CD4-positive, alpha-beta T cell treated with Interleukin-10 for 1 hour (primary cell): ENCODE measurements around the gene RILPL1.
"Not testable (repeated sequence)": the region's sequence is repeated elsewhere in the genome, so short reads cannot be mapped to it uniquely, and the experiment has no call there.

ENCODE experiments used
- DNase-seq: peaks from one replicate; pipeline ENCODE4 v3.0.0-alpha.2; 2020

RILPL1 gene

GRCh38 chr12:123491481-123491880, 42.0 kb downstream of the RILPL1 start:
- no peak for DNase-seq

- no peak for DNase-seq
These were observed 42.5 kb downstream of the RILPL1 start for GRCh38 chr12:123491056-123491455.

GRCh38 chr12:123490089-123490488, 43.4 kb downstream of the RILPL1 start:
- DNase-seq: no peak

- no peak for DNase-seq
These were observed 43.9 kb downstream of the RILPL1 start for GRCh38 chr12:123489580-123489979.

- no peak for DNase-seq
These were observed 44.8 kb downstream of the RILPL1 start for GRCh38 chr12:123488539-123489230.

GRCh38 chr12:123487428-123487827, 46.1 kb downstream of the RILPL1 start:
- no peak for DNase-seq

GRCh38 chr12:123485756-123486155, 47.8 kb downstream of the RILPL1 start:
- DNase-seq: no peak

- no peak for DNase-seq
These were observed 49.8 kb downstream of the RILPL1 start for GRCh38 chr12:123483602-123484248.

GRCh38 chr12:123482876-123483275, 50.6 kb downstream of the RILPL1 start:
- DNase-seq: no peak

GRCh38 chr12:123481251-123481650, 52.3 kb downstream of the RILPL1 start:
- DNase-seq: not testable (repeated sequence)

GRCh38 chr12:123479442-123480180, 53.9 kb downstream of the RILPL1 start:
- no peak for DNase-seq

GRCh38 chr12:123478762-123479161, 54.8 kb downstream of the RILPL1 start:
- no peak for DNase-seq

- no peak for DNase-seq
These were observed 55.5 kb downstream of the RILPL1 start for GRCh38 chr12:123478069-123478468.

- no peak for DNase-seq
These were observed 58.2 kb downstream of the RILPL1 start for GRCh38 chr12:123475246-123475703.

- peak; percentile 39 for DNase-seq
These were observed 58.9 kb downstream of the RILPL1 start for GRCh38 chr12:123474485-123475245.

GRCh38 chr12:123472438-123472849, 61.1 kb downstream of the RILPL1 start:
- DNase-seq: no peak

- no peak for DNase-seq
These were observed 62.0 kb downstream of the RILPL1 start for GRCh38 chr12:123471374-123472068.

- DNase-seq: no peak
These were observed 63.5 kb downstream of the RILPL1 start for GRCh38 chr12:123469978-123470377.

GRCh38 chr12:123468786-123469185, 64.7 kb downstream of the RILPL1 start:
- peak; percentile 55 for DNase-seq

GRCh38 chr12:123465084-123465483, 68.4 kb downstream of the RILPL1 start:
- DNase-seq: no peak

- DNase-seq: not testable (repeated sequence)
These were observed 70.3 kb downstream of the RILPL1 start for GRCh38 chr12:123463174-123463573.
